HG03025 (cell line): ENCODE results near the gene RMND5B.

Source experiments
- ATAC-seq: cut with Tn5 transposase; IDR thresholded peaks from one replicate; pipeline ENCODE4 v1.9.1; 2021; ENCODE audit warnings: mild to moderate bottlenecking, moderate library complexity; ENCODE audit not compliant: unreplicated experiment, low FRiP score

The RMND5B gene

DNA sequence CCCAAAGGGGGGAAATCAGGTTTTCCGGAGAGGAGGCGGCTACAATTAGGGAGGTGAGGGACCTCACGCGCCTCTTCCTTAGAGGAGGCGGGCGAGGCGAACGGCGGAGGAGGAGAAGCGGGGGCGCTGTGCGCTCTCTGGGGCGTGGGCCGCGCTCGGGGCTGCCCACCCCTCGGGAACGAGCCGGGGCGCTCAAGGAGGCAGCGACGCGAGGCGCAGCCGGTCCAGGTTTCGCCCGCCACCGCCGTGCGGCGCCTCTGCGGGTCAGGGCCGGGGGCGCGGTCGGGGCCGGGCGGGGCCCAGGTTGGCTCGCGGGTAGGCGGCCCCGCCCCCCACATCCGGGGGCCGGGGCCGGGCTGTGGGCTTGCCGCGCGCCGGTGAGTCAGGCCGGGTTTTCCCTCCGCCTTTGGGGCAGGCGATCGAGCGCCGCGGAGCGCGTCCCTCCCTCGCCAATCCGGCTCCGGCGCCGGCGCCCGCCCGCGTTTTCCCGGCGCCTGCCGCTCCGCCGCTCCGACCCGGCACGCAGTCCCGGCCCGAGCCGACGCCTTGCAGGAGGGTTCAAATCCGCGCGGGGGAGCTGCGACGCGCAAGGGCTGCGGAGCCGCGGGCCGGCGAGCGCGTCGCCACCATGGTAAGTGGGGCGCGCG lies 17.6 kb upstream of the RMND5B start, which contains the start of gene N4BP3:
Gene N4BP3 (plus strand): TSS at position 392 of the 647 bp plus-strand sequence. CDS start 6,052 bp downstream, outside the sequence.
- peak; percentile 43 for ATAC-seq

DNA sequence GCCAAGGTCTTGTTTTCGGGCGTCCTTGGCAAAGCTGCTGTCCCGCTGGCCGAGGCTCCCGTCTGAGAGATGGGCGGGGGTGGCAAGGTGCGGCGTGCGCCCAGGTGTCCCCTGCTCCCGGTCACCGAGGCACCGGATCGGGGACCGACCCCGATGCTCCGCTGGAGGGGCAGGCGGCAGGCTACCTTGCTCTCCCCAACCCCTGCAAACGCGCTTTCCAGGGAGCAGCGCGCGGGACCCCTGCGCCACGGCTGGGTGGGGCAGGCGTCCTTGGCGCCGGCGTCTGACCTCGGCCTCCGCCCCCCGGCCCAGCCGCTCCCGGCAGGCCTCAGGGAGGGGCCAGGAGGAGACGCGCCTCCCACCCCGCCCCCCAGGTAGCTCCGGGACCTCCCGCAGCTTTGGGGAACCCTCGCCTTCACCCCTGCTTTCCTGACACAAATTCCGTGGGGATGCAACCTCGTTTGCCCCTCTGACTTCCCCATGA lies 16.9 kb upstream of the RMND5B start:
- ATAC-seq: peak; percentile 18

DNA sequence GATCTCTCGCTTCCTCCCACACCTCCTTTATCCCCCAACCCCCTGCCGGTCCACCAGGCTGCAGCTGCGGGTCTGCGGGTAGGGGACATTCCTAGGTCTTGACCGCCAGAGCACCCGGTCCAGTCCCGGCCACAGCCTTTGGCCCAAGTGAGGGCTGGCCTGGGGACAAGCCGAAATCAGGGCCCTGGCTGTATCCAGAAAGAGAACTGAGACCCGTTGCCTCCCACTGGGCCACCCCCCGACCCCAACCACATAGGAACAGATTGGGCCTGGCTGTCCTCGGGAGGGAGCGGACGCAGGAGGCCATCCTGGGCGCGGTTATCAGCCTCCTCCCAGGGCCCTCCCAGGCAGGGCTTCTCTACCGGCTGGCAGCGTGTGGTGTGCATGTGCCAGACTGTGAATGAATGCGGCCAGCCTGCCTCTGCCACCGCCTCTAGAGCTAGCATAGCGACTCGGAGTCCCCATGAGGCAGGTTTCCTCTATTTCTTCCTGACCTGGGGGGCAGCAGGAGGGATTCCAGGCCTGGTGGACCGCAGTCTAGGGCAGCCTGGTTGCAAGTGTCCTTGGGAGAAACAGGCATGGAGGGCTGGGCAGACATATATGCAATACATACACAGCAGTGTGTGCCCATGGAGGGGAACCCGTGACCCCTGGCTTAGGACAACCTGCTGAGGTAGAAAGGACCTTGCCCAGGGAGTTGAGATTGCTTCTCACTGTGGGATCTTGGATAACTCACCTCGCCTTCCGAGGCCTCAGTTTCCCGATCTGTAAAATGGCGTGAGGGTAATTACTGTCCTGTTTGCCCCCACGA lies 16.3 kb upstream of the RMND5B start:
- no peak for ATAC-seq

DNA sequence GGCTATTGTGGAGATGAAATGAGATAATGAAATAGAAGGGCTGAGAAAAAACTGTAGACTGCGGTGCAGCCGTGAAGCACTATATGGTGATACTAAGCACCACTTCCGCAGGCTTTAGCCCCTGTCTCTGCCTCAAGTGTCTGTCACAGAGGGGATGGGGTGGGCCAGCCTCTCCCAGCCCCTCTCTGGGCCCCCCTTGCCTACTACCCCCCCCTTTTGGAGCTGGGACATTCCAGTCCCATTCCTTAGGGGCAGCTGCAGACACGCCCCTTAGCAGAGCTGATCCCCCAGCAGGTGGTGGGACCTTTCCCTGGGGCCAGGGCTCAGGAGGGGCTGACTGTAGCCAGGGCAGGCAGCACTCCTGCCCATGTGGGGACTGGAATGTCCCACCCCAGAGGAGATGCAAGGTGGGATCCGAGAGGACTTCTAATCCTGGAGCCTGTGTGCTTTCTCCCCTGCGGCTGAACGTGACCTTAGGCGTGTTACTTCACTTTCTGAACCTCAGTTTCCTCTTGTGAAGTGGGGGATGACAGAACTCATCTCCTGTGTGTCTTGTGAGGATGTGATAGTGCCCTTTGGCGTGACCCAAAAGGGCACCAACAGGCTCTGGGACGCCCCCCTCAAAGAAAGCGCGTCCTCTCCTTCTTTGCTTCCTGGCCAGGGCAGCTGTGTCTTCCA lies 15.5 kb upstream of the RMND5B start:
- no peak for ATAC-seq

DNA sequence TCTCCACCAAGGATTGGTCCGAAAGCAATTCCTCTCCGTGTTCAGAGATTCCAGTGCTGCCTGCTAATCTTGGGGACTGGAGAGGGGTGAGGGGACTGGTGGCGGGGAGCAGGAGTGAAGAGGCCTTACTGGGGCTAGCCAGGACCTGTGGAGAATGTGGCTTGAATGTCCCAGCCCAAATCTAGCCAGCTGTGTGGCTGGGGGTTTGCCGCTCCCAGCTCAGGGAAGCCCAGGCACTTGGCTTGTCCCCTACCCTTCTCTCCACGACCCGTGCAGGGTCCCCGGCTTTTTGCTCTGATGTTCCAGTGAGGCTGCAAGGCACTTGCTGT lies 15.0 kb upstream of the RMND5B start:
- no peak for ATAC-seq

DNA sequence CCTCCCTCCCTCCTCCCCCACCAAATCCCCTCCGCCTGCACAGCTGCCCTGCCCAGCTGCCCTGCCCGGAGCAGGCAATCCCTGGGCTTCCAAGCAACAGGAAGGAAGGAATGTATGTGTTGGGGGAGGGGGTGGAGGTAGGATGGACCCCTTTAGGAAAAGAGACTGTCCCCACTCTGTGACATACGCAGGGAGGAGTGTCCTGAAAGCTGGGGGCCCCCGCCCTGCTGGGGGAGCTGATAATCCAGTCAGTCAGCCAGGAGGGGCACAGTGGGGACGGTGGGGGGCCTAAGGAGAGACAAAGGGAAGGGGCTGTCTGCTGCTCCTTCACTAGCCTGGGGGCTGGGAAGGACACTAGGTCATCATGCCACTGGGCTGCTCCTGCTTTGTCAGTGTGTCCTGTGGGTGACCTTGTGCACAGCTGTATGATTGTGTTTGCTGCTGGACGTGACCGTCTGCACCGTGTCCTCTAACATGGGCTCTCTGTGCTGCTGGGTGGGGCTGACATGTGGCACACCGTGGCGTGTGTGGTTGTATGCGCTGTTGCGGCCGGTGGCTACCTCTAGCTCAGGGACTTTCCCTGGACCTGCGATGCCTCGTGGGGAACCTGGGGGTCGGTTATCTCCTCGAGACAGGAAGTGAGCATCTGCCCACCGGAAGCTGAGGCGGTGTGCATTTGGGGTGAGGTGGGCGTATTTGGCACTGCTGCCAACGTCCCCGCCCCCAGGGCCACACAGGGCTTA lies 14.5 kb upstream of the RMND5B start:
- ATAC-seq: no peak

DNA sequence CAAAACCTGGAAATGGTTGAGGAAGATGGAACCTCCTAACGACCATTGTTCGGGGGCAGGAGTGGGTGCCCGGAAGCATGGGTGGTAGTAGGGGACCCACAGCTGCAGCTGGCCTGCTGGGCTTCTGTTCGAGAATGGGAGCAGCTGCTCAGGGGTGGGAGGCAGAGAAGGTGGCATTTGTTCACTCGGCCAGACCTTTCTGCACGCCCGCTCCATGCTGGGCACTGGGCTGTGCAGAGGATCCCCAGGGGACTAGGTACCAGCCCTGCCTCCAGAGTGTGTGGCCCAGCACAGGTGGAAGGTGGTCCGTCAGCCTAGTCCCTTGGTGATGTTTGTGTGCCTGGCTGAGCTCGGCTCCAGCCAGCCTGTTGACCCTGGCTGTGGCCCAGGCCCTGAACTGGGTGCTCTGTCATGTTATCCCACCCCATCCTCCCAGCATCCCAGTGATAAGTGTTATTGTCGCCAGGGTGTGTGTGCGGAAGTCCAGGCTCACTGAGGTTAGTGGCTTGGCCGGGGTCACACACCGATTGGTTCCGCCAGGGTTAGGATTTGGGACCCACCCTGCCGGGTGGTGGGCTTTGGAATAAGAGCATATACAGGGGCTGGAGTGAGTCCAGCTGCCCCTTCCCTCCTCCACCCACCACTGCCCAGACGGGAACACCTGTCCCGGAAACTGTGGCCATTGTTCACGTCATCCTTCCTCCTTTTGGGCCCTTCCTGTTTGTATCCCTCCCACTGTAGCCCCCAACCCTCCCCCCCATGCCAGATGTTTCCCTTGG lies 12.7 kb upstream of the RMND5B start:
- no peak for ATAC-seq

DNA sequence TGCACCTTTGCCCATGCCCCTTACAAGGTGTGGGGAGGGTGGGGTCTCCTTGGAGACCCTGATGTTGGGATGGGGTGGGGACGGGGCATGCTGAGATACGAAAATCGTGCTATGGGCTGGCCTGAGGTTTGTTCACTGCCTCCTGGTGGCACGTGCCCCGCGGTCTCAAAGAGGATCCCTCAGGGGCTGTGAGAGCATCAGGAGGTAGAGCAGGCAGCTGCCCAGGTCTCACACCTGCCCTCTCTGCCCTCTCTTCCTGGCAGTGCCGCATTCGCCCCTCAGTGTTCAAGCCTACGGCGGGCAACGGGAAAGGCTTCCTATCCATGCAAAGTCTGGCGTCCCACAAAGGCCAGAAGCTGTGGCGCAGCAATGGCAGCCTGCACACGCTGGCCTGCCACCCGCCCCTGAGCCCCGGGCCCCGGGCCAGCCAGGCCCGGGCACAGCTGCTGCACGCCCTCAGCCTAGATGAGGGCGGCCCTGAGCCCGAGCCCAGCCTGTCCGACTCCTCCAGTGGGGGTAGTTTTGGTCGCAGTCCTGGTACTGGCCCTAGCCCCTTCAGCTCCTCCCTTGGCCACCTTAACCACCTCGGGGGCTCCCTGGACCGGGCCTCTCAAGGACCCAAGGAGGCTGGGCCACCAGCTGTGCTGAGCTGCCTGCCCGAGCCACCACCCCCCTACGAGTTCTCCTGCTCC lies 10.8 kb upstream of the RMND5B start:
- no peak for ATAC-seq

DNA sequence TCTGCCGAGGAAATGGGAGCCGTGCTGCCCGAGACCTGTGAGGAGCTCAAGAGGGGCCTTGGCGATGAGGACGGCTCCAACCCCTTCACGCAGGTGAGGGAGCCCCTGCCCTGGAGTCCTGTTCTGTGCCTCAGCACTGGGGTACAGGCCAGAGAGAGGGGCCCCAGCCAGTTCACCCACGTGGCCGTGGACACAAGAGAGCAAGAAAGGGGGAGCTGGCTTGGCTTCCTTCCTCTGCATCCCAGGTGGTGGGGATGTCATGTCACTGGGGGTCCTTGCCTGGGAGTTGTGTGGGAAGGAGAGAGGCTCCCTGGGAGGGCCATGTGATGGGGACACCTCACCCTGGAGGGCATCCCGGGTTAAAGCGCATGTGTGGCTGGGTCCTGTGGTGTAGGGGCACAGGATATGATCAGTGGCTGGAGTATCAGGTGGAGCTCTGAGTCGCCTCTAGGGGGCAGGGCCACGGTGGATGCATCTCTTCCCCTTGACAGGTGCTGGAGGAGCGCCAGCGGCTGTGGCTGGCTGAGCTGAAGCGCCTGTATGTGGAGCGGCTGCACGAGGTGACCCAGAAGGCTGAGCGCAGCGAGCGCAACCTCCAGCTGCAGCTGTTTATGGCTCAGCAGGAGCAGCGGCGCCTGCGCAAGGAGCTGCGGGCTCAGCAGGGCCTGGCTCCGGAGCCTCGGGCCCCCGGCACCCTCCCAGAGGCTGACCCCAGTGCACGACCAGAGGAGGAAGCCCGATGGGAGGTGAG lies 10.0 kb upstream of the RMND5B start:
- no peak for ATAC-seq

DNA sequence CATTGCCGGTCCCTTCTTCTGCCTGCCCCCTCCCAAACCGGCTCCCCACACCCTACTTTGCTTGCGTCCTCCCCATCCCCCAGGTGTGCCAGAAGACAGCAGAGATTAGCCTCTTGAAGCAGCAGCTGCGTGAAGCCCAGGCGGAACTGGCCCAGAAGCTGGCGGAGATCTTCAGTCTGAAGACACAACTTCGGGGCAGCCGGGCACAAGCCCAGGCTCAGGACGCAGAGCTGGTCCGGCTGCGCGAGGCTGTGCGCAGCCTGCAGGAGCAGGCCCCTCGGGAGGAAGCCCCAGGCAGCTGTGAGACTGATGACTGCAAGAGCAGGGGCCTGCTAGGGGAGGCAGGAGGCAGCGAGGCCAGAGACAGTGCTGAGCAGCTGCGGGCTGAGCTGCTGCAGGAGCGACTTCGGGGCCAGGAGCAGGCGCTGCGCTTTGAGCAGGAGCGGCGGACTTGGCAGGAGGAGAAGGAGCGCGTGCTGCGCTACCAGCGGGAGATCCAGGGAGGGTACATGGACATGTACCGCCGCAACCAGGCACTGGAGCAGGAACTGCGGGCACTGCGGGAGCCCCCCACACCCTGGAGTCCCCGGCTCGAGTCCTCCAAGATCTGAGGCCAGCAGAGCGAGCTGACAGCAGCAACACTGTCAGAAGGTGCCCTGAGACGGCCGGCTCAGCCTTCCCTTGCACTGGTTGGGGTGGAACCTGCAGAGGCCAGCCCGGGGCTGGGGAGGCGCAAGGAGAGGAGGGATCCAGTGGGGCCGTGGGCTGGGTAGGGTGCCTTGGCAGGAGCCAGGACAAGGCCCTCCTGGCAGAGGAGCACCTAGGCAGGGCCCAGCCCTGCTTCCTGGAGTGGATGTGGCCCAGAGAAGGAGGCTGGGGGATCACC lies 9.2 kb upstream of the RMND5B start:
- ATAC-seq: no peak

DNA sequence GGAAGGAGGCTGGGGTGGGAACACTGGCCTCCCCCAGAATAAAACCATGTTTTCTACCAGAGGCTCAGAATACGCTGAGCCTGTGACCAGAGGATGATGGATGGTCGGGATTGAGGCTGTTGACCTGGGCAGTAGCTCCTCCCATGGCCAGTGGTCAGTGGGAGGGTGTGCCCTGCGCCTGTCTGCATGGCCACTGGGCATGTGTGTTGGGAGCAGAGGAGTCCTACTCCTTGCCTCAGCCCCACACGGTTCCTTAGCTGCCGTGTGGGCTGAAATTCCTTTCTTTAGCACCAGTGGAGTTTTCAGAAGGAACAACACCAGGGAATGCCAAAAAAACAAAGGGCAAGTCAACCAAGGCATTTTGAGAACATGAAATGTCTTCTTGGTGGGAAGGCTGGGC lies 8.5 kb upstream of the RMND5B start:
- no peak for ATAC-seq

DNA sequence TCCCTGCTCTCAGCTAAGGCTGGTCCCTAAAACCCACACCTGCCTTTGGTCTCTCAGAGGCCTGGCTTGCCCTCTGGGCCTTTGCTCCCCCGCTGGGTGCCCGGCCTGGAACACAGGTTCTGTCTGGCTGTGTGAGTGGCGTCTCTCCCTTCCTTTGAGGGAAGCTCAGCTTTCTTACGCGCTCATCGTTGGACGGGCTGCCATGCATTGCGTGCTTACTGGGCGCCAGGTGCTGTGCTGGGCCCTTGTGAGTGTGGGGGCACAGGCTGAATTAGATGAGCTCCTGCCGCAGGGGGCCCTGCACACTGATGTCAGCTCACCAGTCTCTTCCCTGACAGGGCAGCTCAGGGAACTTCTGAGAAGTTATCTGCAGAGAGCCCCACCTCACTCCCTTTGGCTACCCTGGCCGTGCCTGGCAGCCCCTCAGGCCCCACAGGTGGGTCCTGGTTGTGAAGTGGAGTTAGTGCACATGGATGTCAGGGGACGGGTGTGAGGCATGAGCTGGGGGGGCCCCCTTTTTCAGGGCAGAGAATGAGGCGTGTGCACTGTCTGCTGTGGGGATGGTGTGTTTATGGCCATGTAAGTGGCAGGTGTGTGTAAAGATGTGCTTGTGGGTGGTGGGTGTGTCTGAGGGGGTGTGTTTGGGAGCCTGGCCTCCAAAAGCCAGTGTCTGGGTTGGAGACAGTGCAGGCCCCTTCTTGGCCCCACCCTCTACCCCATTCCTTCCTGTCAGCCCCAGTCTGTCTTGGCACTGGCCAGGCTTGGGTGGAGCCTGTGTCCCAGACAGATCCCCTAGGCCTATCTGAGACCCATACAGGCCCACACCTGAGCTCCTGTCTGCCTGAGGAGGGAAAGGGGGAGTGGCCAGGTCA lies 7.5 kb upstream of the RMND5B start:
- no peak for ATAC-seq

DNA sequence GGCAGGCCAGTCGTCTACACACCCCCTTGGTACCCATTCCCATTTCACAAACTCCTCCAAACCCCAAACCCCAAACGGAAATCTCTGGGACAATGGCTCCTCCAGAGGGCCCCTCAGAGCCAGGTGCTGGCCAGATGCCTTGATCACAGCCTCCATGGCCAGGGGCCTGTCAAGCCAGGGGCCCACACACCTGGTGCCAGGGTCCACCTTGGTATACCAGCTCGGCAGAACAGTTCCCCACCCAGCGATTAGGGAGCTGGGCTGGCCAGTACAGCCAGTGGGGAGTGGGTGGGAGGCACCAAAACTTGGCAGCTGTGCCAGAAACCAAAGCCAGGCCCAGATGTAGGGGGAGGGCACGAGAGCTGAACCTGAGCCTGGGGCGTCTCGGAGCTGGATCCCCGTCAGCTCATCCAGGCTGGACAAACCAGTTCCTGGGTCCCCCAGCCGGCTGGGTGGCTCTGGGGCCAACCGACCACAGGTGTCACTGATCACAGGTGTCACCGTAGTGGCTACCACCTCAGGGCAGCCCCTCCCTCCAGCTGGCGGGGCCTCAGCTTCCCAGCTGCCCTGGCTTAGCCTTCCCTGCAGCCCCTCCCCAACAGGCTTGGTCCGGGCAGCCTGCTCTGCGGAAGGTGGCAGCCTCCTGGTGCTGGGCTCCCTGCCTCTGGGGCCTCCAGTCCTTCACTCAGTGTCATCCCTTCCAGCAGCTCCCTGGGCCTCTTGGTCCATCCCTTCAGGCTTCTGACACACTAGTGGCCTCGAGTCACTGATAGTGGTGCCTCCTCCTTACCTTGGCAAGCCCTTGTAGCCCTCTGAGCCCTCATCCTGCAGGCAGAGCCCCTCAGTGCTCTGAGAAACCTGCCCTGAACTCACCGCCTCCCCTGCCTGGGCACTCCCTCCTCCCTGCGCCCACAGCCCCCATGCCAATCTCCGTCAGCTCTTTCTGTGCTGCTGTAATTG lies 6.6 kb upstream of the RMND5B start:
- ATAC-seq: no peak

DNA sequence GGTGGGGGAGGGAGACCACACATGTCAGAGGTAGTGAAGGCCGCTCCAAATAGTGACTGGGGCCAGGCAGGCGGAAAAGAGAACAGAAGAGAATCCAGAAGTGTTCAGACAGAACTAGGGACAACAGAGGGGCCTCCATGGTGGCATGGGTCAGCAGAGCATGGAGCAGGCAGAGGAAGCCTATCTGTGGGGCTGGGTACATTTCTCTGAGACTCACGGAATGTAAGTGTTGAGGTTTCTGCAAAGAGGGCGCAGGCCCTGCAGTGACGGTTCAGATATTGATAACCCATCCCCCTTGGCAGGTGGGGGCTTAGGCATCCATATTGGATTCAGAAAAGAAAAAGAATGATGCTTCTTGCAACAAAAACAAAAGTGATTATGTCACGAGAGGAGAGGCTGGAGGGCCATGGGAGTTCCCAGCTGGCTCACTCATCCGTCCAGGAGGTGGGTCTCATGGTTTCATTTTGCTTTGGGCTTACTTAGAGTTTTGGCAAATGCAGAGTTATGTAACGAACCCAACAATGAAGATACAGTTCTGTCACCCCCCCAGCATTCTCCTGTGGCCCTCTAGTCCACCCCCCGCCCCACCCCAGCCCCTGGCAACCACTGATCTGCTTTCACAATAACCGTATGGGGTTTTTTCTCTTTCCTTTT lies 5.4 kb upstream of the RMND5B start:
- ATAC-seq: no peak

DNA sequence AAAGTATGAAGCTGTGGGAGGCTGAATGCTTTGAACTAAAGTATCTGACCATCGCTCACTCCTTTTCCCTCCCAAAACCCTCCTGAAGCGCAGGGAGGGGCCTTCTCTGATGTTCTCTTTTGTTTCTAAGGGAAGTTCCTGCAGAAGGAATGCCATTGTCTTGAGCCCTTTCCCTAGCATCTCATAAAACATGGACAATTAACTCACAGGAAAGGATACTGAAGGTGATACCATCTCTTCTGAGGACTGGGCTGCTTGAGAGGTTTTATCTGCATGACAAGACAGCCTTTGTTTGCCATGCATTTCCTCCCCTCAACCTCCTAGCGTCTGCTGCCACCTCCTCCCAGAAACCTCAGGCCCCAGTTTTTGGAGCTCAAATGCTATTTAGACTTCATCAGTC lies 4.3 kb upstream of the RMND5B start:
- ATAC-seq: no peak
